Panc1 (cell line): ENCODE measurements around the gene TMEM8B.

Experiments used
- CTCF ChIP-seq: fragments of 450-650 bp; IDR thresholded peaks from 2 replicates; pipeline ENCODE4 v1.5.1; 2017; ENCODE audit warnings: mild to moderate bottlenecking
- POLR2AphosphoS5 ChIP-seq: IDR thresholded peaks from 2 replicates; pipeline ENCODE4 v1.6.1; 2012; ENCODE audit warnings: mild to moderate bottlenecking, low read depth, low read length, moderate library complexity
- SIN3A ChIP-seq: IDR thresholded peaks from 2 replicates; pipeline ENCODE4 v1.6.1; 2012; ENCODE audit warnings: low read depth, mild to moderate bottlenecking, low read length, moderate library complexity, borderline replicate concordance; ENCODE audit not compliant: insufficient read depth
- TCF7L2 ChIP-seq: IDR thresholded peaks from 2 replicates; pipeline ENCODE4 v1.6.1; 2011; ENCODE audit warnings: mild to moderate bottlenecking, low read depth, low read length, inconsistent platforms
- TF ChIP-seq, protein P1 (sequence below), 2 experiments: IDR thresholded peaks; 2 replicates each; pipeline ENCODE4 v1.6.1; 2011 to 2012; ENCODE audit warnings: low read depth in 2 of 2, control low read depth in 1 of 2, low read length in 1 of 2, mild to moderate bottlenecking in 1 of 2, moderate library complexity in 1 of 2; ENCODE audit not compliant: insufficient read depth in 1 of 2

- TF ChIP-seq CTCF = no peak
- TF ChIP-seq POLR2AphosphoS5 = no peak
- TF ChIP-seq, protein P1, sequence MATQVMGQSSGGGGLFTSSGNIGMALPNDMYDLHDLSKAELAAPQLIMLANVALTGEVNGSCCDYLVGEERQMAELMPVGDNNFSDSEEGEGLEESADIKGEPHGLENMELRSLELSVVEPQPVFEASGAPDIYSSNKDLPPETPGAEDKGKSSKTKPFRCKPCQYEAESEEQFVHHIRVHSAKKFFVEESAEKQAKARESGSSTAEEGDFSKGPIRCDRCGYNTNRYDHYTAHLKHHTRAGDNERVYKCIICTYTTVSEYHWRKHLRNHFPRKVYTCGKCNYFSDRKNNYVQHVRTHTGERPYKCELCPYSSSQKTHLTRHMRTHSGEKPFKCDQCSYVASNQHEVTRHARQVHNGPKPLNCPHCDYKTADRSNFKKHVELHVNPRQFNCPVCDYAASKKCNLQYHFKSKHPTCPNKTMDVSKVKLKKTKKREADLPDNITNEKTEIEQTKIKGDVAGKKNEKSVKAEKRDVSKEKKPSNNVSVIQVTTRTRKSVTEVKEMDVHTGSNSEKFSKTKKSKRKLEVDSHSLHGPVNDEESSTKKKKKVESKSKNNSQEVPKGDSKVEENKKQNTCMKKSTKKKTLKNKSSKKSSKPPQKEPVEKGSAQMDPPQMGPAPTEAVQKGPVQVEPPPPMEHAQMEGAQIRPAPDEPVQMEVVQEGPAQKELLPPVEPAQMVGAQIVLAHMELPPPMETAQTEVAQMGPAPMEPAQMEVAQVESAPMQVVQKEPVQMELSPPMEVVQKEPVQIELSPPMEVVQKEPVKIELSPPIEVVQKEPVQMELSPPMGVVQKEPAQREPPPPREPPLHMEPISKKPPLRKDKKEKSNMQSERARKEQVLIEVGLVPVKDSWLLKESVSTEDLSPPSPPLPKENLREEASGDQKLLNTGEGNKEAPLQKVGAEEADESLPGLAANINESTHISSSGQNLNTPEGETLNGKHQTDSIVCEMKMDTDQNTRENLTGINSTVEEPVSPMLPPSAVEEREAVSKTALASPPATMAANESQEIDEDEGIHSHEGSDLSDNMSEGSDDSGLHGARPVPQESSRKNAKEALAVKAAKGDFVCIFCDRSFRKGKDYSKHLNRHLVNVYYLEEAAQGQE (IDR thresholded peaks at IDR 0.05; ENCODE audit: insufficient read depth in 1 of 2, low read depth in 2 of 2, low read length in 1 of 2) = no peak
- TF ChIP-seq SIN3A = no peak
- TF ChIP-seq TCF7L2 = no peak
Observed at GRCh38 chr9:35822926-35823325, 6.1 kb upstream of the TMEM8B start.
